ENCODE data around the gene ACTR10.

ACTR10 gene

DNA sequence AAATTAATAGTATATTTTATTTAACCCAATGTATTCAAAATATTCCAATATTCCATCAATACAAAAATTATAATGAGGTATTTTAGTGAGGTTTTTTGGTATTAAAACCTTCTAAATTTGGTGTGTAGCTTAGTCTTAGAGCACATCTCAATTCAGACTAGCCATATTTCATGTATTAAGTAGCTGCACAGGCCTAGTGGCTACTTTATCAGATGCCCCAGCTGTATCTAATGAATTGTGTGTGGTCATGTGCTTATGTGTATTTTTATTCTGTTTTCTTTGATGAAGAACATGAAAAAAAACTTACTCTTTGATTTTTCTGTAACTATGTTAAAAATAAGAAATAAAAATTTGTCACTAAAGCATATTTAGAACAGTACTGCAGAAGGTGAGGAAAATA is 13.2 kb downstream of the ACTR10 start:
- TF ChIP-seq CTCF (IDR thresholded peaks at IDR 0.05; ENCODE audit: borderline replicate concordance, control extremely low read depth, extremely low read depth, insufficient read depth, missing control alignments) = no peak
- in situ Hi-C loops (cut with MboI; ENCODE audit: low sequenced_read_pairs, unreplicated experiment) = no loop called here
- DNase-seq (ENCODE audit: low spot score) = no peak

- no peak for TF ChIP-seq CTCF (IDR thresholded peaks at IDR 0.05; ENCODE audit: borderline replicate concordance, control extremely low read depth, extremely low read depth, insufficient read depth, missing control alignments)
- in situ Hi-C loops (cut with MboI; ENCODE audit: low sequenced_read_pairs, unreplicated experiment) = no loop called here
- no peak for DNase-seq (ENCODE audit: low spot score)
Observed at GRCh38 chr14:58215191-58215914, 15.4 kb downstream of the ACTR10 start.

DNA sequence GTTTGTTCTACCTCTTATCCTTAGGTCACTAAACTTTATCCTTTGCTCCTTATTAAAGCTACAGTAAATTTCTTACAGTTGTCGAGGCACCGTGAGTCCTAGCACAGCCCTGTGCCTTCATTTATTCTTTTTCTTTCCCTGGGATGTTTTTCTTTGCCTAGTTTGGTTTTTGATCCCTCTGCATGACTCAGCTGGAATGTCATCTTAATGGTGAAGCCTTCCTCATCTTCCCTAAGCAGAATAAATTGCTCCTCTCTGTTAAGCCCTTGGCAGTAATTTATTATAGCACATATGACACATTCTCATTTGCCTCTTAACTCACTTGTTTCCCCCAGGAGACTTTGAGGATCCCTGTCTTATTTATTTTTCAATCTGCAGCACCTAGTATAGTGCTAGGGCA is 16.6 kb downstream of the ACTR10 start:
- no peak for TF ChIP-seq CTCF (IDR thresholded peaks at IDR 0.05; ENCODE audit: borderline replicate concordance, control extremely low read depth, extremely low read depth, insufficient read depth, missing control alignments)
- in situ Hi-C loops (cut with MboI; ENCODE audit: low sequenced_read_pairs, unreplicated experiment) = no loop called here
- DNase-seq (ENCODE audit: low spot score) = no peak

GRCh38 chr14:58227096-58227819 is 27.3 kb downstream of the ACTR10 start:
- in situ Hi-C loops (cut with MboI; ENCODE audit: low sequenced_read_pairs, unreplicated experiment) = no loop called here
- DNase-seq (ENCODE audit: low spot score) = no peak
- no peak for TF ChIP-seq CTCF (IDR thresholded peaks at IDR 0.05; ENCODE audit: borderline replicate concordance, control extremely low read depth, extremely low read depth, insufficient read depth, missing control alignments)

GRCh38 chr14:58238252-58239243 is 38.6 kb downstream of the ACTR10 start:
- TF ChIP-seq CTCF (IDR thresholded peaks at IDR 0.05; ENCODE audit: borderline replicate concordance, control extremely low read depth, extremely low read depth, insufficient read depth, missing control alignments) = no peak
- no peak for DNase-seq (ENCODE audit: low spot score)
- in situ Hi-C loops (cut with MboI; ENCODE audit: low sequenced_read_pairs, unreplicated experiment) = no loop called here

All from GM13976 (cell line).